IPS-20b (cell line): Measurements from ENCODE around the gene RNF5.
"Not testable (repeated sequence)": the region's sequence is repeated elsewhere in the genome, so short reads cannot be mapped to it uniquely, and the experiment has no call there.

Experiments
- H3K27ac ChIP-seq: one replicate; pipeline ENCODE4 v1.5.1; 2013; ENCODE audit warnings: low read length
- H3K27me3 ChIP-seq: 2 replicates; pipeline ENCODE4 v1.6.1; 2013; ENCODE audit warnings: mild to moderate bottlenecking, low read length, inconsistent platforms; ENCODE audit not compliant: insufficient read depth
- H3K36me3 ChIP-seq: 2 replicates; pipeline ENCODE4 v1.6.1; 2013; ENCODE audit warnings: low read depth, mild to moderate bottlenecking, inconsistent platforms, low read length, moderate library complexity; ENCODE audit not compliant: insufficient read depth
- H3K4me1 ChIP-seq: 2 replicates; pipeline ENCODE4 v1.6.1; 2013; ENCODE audit warnings: mild to moderate bottlenecking, control low read depth, inconsistent platforms, low read length, moderate library complexity; ENCODE audit not compliant: insufficient read depth
- H3K4me3 ChIP-seq: 2 replicates; pipeline ENCODE4 v1.5.1; 2013; ENCODE audit warnings: mild to moderate bottlenecking, low read length, inconsistent platforms
- H3K9ac ChIP-seq: 2 replicates; pipeline ENCODE4 v1.6.1; 2013; ENCODE audit warnings: low read depth, mild to moderate bottlenecking, inconsistent platforms, low read length, moderate library complexity
- H3K9me3 ChIP-seq: 2 replicates; pipeline ENCODE4 v1.6.1; 2013; ENCODE audit warnings: mild to moderate bottlenecking, low read depth, low read length, inconsistent platforms; ENCODE audit not compliant: insufficient read depth

Gene RNF5, protein sequence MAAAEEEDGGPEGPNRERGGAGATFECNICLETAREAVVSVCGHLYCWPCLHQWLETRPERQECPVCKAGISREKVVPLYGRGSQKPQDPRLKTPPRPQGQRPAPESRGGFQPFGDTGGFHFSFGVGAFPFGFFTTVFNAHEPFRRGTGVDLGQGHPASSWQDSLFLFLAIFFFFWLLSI

GRCh38 chr6:32177788-32178546, at the start of gene RNF5:
RNF5 (plus strand) TSS chr6:32178405; CDS start chr6:32178512, 107 bp downstream.
- no peaks in the 10 kb centered on the region for H3K9me3 ChIP-seq
- H3K36me3 ChIP-seq, result peaks cover 45% of the 10 kb centered on the region
- H3K4me1 ChIP-seq, result peaks cover 13% of the 10 kb centered on the region
- peak within 1 kb of the TSS; percentile 93 for H3K9ac ChIP-seq
- H3K4me3 ChIP-seq, result peak within 1 kb of the TSS; percentile 88
- H3K27ac ChIP-seq, result peak within 1 kb of the TSS; percentile 98
- H3K27me3 ChIP-seq, result no peaks in the 10 kb centered on the region

GRCh38 chr6:32128751-32129296, 49.4 kb upstream of the RNF5 start:
- H3K9ac ChIP-seq, result peak overlapping the region; percentile 76; the same call in 1 of the 2 replicates
- H3K36me3 ChIP-seq, result peaks cover 15% of the 10 kb centered on the region
- no peaks in the 10 kb centered on the region for H3K27me3 ChIP-seq
- H3K4me1 ChIP-seq, result peaks cover 9% of the 10 kb centered on the region; the same call in 1 of the 2 replicates
- H3K9me3 ChIP-seq, result no peaks in the 10 kb centered on the region
- no peak overlapping the region for H3K27ac ChIP-seq
- H3K4me3 ChIP-seq, result peak overlapping the region; percentile 82; the same call in 1 of the 2 replicates

DNA sequence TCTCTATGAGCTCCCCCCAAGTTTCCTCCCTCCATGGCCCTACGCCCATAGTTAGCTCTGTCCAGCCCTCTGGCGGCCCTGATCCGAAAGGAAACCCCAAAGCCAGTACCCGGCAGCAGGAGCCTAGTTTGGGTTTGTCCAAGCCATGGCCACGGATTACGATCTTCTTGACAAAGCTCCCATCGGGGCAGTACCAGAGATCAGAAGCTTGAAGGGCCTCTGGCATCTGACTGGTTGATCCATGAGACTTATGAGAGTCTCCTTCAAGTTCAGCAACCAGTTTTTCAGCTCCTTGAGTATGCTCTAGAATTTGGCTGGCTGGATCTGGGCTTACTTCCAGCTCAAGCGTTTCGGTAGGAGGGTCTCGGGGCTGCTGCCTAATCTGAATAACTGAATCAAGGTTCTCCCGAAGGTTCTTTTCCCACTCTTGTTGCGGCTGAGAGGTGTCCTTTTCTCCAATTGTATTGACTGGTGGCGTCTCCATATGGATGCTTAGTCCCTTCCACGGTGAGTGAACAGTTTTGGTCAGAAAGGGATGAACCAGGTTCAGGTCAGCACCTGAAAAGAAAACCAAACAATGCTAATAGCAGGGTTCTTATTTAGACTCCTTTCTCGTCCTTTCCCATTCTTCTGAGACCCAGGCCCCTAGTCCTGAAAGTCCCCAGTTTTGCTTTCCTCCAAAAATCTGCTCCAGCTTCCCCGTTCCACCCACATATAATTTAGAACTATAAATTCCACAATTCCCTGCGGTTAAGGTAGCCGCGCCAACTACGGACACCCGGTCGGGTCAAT, 48.7 kb upstream of the RNF5 start:
- no peaks in the 10 kb centered on the region for H3K27me3 ChIP-seq
- peaks cover 9% of the 10 kb centered on the region; the same call in 1 of the 2 replicates for H3K4me1 ChIP-seq
- H3K27ac ChIP-seq, result peak overlapping the region; percentile 15
- H3K36me3 ChIP-seq, result peaks cover 11% of the 10 kb centered on the region
- H3K4me3 ChIP-seq, result peak overlapping the region; percentile 82
- H3K9ac ChIP-seq, result peak overlapping the region; percentile 76
- H3K9me3 ChIP-seq, result no peaks in the 10 kb centered on the region

GRCh38 chr6:32131439-32131948, 46.7 kb upstream of the RNF5 start:
- no peak overlapping the region for H3K4me3 ChIP-seq
- H3K4me1 ChIP-seq, result peaks cover 9% of the 10 kb centered on the region; the same call in 1 of the 2 replicates
- no peak overlapping the region for H3K9ac ChIP-seq
- H3K36me3 ChIP-seq, result no peaks in the 10 kb centered on the region
- H3K27ac ChIP-seq, result no peak overlapping the region
- no peaks in the 10 kb centered on the region; the same call in 1 of the 2 replicates for H3K27me3 ChIP-seq
- no peaks in the 10 kb centered on the region for H3K9me3 ChIP-seq

GRCh38 chr6:32132110-32132509, 46.1 kb upstream of the RNF5 start:
- Histone ChIP-seq H3K9me3 (no peaks in the 10 kb centered on the region), H3K27me3 (no peaks in the 10 kb centered on the region; the same call in 1 of the 2 replicates), H3K36me3 (no peaks in the 10 kb centered on the region), H3K4me1 (peaks cover 6% of the 10 kb centered on the region; the same call in 1 of the 2 replicates), H3K27ac (no peak overlapping the region), H3K4me3 (no peak overlapping the region), H3K9ac (no peak overlapping the region)

- H3K9ac ChIP-seq, result no peak overlapping the region
- H3K4me3 ChIP-seq, result no peak overlapping the region
- no peaks in the 10 kb centered on the region for H3K36me3 ChIP-seq
- H3K9me3 ChIP-seq, result no peaks in the 10 kb centered on the region
- peaks cover 2% of the 10 kb centered on the region; the same call in 1 of the 2 replicates for H3K4me1 ChIP-seq
- no peaks in the 10 kb centered on the region; the same call in 1 of the 2 replicates for H3K27me3 ChIP-seq
- H3K27ac ChIP-seq, result no peak overlapping the region
Observed at GRCh38 chr6:32133786-32134185, 44.4 kb upstream of the RNF5 start.

GRCh38 chr6:32137454-32137853, 40.8 kb upstream of the RNF5 start:
- Histone ChIP-seq H3K27me3 (no peaks in the 10 kb centered on the region; the same call in 1 of the 2 replicates), H3K4me3 (no peak overlapping the region), H3K27ac (no peak overlapping the region), H3K4me1 (no peaks in the 10 kb centered on the region), H3K9me3 (no peaks in the 10 kb centered on the region), H3K9ac (no peak overlapping the region), H3K36me3 (no peaks in the 10 kb centered on the region)

GRCh38 chr6:32139590-32139989, 38.6 kb upstream of the RNF5 start:
- no peaks in the 10 kb centered on the region for H3K4me1 ChIP-seq
- H3K4me3 ChIP-seq, result no peak overlapping the region
- no peaks in the 10 kb centered on the region; the same call in 1 of the 2 replicates for H3K27me3 ChIP-seq
- no peaks in the 10 kb centered on the region for H3K36me3 ChIP-seq
- no peak overlapping the region for H3K27ac ChIP-seq
- no peak overlapping the region for H3K9ac ChIP-seq
- no peaks in the 10 kb centered on the region for H3K9me3 ChIP-seq

- no peak overlapping the region for H3K9ac ChIP-seq
- no peaks in the 10 kb centered on the region for H3K9me3 ChIP-seq
- H3K4me1 ChIP-seq, result no peaks in the 10 kb centered on the region; the same call in 1 of the 2 replicates
- no peaks in the 10 kb centered on the region for H3K27me3 ChIP-seq
- H3K36me3 ChIP-seq, result no peaks in the 10 kb centered on the region
- H3K4me3 ChIP-seq, result no peak overlapping the region
- H3K27ac ChIP-seq, result no peak overlapping the region
Observed at GRCh38 chr6:32140420-32141046, 37.7 kb upstream of the RNF5 start.

- not testable (repeated sequence) for H3K27ac ChIP-seq, H3K36me3 ChIP-seq, H3K4me3 ChIP-seq, H3K9me3 ChIP-seq, H3K27me3 ChIP-seq, H3K9ac ChIP-seq
- H3K4me1 ChIP-seq, result peaks cover 11% of the 10 kb centered on the region; the same call in 1 of the 2 replicates
Observed at GRCh38 chr6:32144238-32144637, 34.0 kb upstream of the RNF5 start.

- peaks cover 14% of the 10 kb centered on the region for H3K4me1 ChIP-seq
- H3K36me3 ChIP-seq, result no peaks in the 10 kb centered on the region
- peaks cover 18% of the 10 kb centered on the region for H3K27me3 ChIP-seq
- no peak overlapping the region for H3K27ac ChIP-seq
- H3K9me3 ChIP-seq, result no peaks in the 10 kb centered on the region
- H3K4me3 ChIP-seq, result no peak overlapping the region
- H3K9ac ChIP-seq, result peak overlapping the region; percentile 35; the same call in 1 of the 2 replicates
Observed at GRCh38 chr6:32146287-32146686, 31.9 kb upstream of the RNF5 start.
